ENCODE measurements around the gene UCK2. TPM values are rescaled to one million over a fixed set of nuclear protein-coding genes. Genes with fewer than 3 reads are reported as not detected.
A peak's percentile ranks its signal among the peaks of the same experiment; 100 is the strongest.

UCK2 gene
- total RNA-seq, 1 donor: 97.6 TPM

DNA sequence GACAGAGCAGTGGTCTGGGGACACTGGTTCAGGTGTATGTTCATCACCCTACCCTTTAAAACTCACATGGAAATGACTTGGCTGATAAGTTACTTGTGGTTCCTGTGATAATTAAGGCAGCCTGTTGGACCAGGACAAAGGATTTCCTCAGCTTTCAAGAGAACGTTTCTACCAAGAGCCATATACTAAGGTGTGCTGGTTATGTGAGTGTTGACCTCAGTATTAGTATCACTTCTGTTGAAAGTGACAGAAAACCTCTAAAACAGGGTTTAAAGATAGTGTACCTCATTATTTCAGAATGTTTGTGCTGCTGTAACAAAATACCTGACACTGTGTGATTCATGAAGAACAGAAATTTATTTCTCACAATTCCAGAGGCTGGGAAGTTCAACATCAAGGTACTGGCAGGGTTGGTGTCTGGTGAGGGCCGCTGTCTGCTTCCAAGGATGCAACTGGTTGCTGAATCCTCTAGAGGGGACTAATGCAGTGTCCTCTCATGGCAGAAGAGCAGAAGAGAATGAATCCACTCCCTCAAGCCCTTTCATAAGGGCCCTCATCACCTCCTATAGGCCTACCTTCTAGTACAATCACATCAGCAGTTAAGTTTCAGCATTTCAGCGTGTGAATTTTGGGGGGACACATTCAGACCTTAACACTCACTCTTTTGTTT lies 54.9 kb downstream of the UCK2 start:
- TF ChIP-seq, protein P1, sequence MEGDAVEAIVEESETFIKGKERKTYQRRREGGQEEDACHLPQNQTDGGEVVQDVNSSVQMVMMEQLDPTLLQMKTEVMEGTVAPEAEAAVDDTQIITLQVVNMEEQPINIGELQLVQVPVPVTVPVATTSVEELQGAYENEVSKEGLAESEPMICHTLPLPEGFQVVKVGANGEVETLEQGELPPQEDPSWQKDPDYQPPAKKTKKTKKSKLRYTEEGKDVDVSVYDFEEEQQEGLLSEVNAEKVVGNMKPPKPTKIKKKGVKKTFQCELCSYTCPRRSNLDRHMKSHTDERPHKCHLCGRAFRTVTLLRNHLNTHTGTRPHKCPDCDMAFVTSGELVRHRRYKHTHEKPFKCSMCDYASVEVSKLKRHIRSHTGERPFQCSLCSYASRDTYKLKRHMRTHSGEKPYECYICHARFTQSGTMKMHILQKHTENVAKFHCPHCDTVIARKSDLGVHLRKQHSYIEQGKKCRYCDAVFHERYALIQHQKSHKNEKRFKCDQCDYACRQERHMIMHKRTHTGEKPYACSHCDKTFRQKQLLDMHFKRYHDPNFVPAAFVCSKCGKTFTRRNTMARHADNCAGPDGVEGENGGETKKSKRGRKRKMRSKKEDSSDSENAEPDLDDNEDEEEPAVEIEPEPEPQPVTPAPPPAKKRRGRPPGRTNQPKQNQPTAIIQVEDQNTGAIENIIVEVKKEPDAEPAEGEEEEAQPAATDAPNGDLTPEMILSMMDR (IDR thresholded peaks at IDR 0.05; ENCODE audit: insufficient read depth, low read depth, low read length): peak; percentile 10
- no peak overlapping the region for H3K4me3 ChIP-seq (ENCODE audit: low read depth, low read length)
- DNase-seq (ENCODE audit: low read depth): no peak

- TF ChIP-seq, protein P1 (IDR thresholded peaks at IDR 0.05; ENCODE audit: insufficient read depth, low read depth, low read length): no peak
- H3K4me3 ChIP-seq (ENCODE audit: low read depth, low read length): no peak overlapping the region
- no peak for DNase-seq (ENCODE audit: low read depth)
Observed at GRCh38 chr1:165883056-165883455, 55.6 kb downstream of the UCK2 start.

GRCh38 chr1:165884009-165884689 lies 56.7 kb downstream of the UCK2 start:
- TF ChIP-seq, protein P1 (IDR thresholded peaks at IDR 0.05; ENCODE audit: insufficient read depth, low read depth, low read length): no peak
- no peak overlapping the region for H3K4me3 ChIP-seq (ENCODE audit: low read depth, low read length)
- no peak for DNase-seq (ENCODE audit: low read depth)

- DNase-seq (ENCODE audit: low read depth): no peak
- TF ChIP-seq, protein P1 (IDR thresholded peaks at IDR 0.05; ENCODE audit: insufficient read depth, low read depth, low read length): no peak
- no peak overlapping the region for H3K4me3 ChIP-seq (ENCODE audit: low read depth, low read length)
Observed at GRCh38 chr1:165884690-165885304, 57.4 kb downstream of the UCK2 start.

DNA sequence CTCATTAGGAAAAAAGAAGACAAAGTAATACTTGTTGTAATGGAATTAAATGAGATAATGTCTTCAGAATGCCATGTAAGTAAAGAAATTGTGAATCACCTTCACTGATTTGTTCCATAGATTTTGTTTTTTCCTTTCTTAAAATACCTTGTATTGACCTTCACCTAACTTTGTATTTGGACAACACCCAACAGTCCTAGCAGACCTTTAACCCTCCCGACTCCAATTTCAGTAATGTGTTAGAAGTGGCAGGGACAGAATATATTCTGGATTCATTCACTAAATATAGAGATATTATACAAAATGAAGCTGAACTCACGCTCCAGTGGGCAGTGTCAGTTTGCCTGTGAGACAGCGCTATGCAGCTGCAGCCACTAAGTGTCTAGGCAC lies 57.9 kb downstream of the UCK2 start:
- TF ChIP-seq, protein P1 (IDR thresholded peaks at IDR 0.05; ENCODE audit: insufficient read depth, low read depth, low read length): no peak
- no peak overlapping the region for H3K4me3 ChIP-seq (ENCODE audit: low read depth, low read length)
- no peak for DNase-seq (ENCODE audit: low read depth)

DNA sequence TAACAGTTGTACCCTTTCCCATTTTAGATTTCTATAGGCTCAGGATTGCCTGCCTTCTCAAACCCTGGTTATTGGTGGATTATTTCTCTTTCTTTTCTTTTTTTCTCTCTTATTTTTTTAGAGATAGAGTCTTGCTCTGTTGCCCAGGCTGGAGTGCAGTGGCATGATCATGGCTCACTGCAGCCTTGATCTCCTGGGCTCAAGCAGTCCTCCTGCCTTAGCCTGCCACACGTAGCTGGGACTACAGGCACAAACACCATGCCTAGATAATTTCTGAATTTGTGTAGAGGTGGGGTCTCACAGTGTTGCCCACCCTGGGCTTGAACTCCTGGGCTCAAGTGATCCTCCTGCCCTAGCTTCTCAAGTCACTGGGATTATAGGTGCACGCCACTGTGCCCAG lies 58.8 kb downstream of the UCK2 start:
- DNase-seq (ENCODE audit: low read depth): no peak
- no peak overlapping the region for H3K4me3 ChIP-seq (ENCODE audit: low read depth, low read length)
- TF ChIP-seq, protein P1 (IDR thresholded peaks at IDR 0.05; ENCODE audit: insufficient read depth, low read depth, low read length): no peak

Measured in fibroblast of villous mesenchyme (primary cell).